PFSK-1 (cell line): ENCODE data around the gene UCP3.

Experiments used
- FOXP2 ChIP-seq: optimal IDR thresholded peaks from 2 replicates; pipeline ENCODE3; 2011; ENCODE audit warnings: borderline replicate concordance, control low read depth, inconsistent platforms; ENCODE audit not compliant: insufficient read depth; ENCODE audit errors: extremely low read length, extremely low read depth
- POLR2AphosphoS5 ChIP-seq: IDR thresholded peaks from 2 replicates; pipeline ENCODE4 v1.6.1; 2012; ENCODE audit warnings: low read depth, mild to moderate bottlenecking, control low read depth, low read length, moderate library complexity
- REST ChIP-seq, 2 experiments: IDR thresholded peaks; 2 replicates each; pipeline versions ENCODE4 v1.6.1 to v1.8.0; 2011 to 2012; ENCODE audit warnings: low read depth in 2 of 2, low read length in 2 of 2, control low read depth in 1 of 2, inconsistent platforms in 1 of 2, mild to moderate bottlenecking in 1 of 2, moderate library complexity in 1 of 2; ENCODE audit not compliant: insufficient read depth in 1 of 2
- SIN3A ChIP-seq: IDR thresholded peaks from 2 replicates; pipeline ENCODE4 v1.6.1; 2012; ENCODE audit warnings: mild to moderate bottlenecking, low read length, moderate library complexity, borderline replicate concordance; ENCODE audit not compliant: insufficient read depth
- TAF1 ChIP-seq: IDR thresholded peaks from 2 replicates; pipeline ENCODE4 v1.6.1; 2012; ENCODE audit warnings: low read length, control low read depth, borderline replicate concordance; ENCODE audit not compliant: insufficient read depth

UCP3 gene

DNA sequence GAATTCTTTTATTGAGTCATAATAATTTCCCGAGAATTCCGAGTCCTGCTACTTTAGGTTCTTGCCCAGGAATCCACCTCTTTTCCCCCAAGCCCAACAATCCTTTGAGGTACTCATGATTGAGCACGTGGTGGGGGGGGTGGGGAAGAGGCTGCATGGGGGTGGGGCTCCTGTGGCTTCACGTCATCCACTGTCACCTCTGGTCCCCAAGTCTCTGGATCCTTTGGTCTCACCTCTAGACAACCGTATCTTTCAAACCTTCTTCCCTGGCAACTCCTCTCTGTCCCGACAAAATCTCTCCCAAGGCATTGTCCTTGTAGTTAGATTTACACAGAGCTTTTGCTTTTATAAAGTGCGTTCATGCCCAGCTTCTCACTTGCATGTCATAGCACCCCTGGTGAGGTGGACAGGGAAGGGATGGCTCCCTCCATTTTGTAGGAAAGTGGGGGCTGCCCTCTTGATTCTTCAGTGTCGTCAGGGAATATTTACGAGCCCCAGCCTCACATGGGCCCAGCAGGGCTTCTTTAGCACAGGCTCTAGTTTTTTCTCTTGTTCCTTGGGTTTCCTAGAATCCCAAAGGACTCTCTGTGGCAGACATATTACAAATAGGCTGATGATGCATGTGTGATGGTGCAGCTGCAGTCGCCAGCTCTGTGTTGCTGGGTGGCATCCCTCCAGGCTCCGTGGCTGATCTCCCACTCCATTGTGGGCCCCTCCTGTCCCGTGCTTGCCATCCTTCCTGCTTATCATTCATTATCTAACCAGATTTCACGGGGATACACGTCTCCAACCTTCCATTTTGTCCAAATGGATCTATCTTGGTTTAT, 8.4 kb downstream of the UCP3 start:
- no peak for TF ChIP-seq SIN3A
- TF ChIP-seq TAF1: no peak
- TF ChIP-seq POLR2AphosphoS5: no peak
- TF ChIP-seq FOXP2: no peak
- no peak for TF ChIP-seq REST (IDR thresholded peaks at IDR 0.05; ENCODE audit: insufficient read depth in 1 of 2, low read depth in 2 of 2, low read length in 2 of 2)

- TF ChIP-seq FOXP2 (no peak), POLR2AphosphoS5 (no peak), TAF1 (no peak), SIN3A (no peak), REST (IDR thresholded peaks at IDR 0.05; ENCODE audit: insufficient read depth in 1 of 2, low read depth in 2 of 2, low read length in 2 of 2) (no peak)
Measured at GRCh38 chr11:73999581-74000306, 9.1 kb downstream of the UCP3 start.

DNA sequence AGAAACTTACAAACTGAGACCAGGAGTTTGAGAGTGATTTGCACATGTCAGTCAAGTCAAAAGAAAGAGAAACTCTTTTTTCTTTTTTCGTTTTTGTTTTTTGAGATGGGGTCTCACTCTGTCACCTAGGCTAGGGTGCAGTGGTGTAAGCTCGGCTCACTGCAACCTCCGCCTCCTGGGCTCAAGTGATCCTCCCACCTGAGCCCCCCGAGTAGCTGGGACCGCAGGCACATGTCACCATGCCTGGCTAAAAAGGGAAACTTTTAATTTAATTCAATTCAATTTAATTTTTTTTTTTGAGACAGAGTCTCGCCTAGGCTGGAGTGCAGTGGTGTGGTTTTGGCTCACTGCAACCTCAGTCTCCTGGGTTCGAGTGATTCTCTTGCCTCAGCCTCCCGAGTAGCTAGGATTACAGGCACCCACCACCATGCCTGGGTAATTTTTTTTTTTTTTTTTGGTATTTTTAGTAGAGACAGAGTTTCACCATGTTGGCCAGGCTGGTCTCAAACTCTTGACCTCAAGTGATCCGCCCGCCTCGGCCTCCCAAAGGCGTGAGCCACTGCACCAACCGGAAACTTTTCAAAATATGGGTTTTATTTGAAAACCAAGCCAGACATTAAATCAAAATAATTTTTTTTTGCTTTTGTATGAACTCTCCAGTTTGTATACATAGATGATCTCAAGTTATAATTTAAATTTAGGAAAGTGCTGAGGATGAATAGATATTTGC, 9.9 kb downstream of the UCP3 start:
- no peak for TF ChIP-seq REST (IDR thresholded peaks at IDR 0.05; ENCODE audit: insufficient read depth in 1 of 2, low read depth in 2 of 2, low read length in 2 of 2)
- TF ChIP-seq POLR2AphosphoS5: no peak
- no peak for TF ChIP-seq FOXP2
- no peak for TF ChIP-seq SIN3A

- TF ChIP-seq REST (IDR thresholded peaks at IDR 0.05; ENCODE audit: insufficient read depth in 1 of 2, low read depth in 2 of 2, low read length in 2 of 2): no peak
Measured at GRCh38 chr11:73997120-73997770, 11.6 kb downstream of the UCP3 start.
